ENCODE measurements around the gene CFAP57. TPM values are rescaled to one million over a fixed set of nuclear protein-coding genes. Genes with fewer than 3 reads are reported as not detected.

The CFAP57 gene
- total RNA-seq, 4 donors from 2014 or later, result not detected

GRCh38 chr1:43239484-43239883, 67.4 kb downstream of the CFAP57 start:
- Histone ChIP-seq H3K9me3 (no peaks in the 10 kb centered on the region), H3K27ac (no peak overlapping the region), H3K4me3 (no peak overlapping the region), H3K36me3 (no peaks in the 10 kb centered on the region), H3K4me1 (peaks cover 0 to 18% (median 7%) of the 10 kb centered on the region in 4 donors), H3K27me3 (no peaks in the 10 kb centered on the region)
- 63 to 70% methylated on average over 3 of the region's 3 CpGs for WGBS, 2 donors (ENCODE audit: low coverage in 1 of 2)
- intact Hi-C loops (cut with DNase I; ENCODE audit: low total_unique reads), result no loop called here
- no peak for DNase-seq
- no peak for TF ChIP-seq POLR2A (IDR thresholded peaks at IDR 0.05)
- TF ChIP-seq CTCF (IDR thresholded peaks at IDR 0.05), result no peak
- TF ChIP-seq EP300 (IDR thresholded peaks at IDR 0.05; ENCODE audit: low read depth), result no peak
- TF ChIP-seq POLR2AphosphoS5 (IDR thresholded peaks at IDR 0.05), result no peak
- in situ Hi-C loops (cut with MboI; ENCODE audit: low pct_ligation_motif_present in 1 of 4, low pct_unique_long_range_greater_than_20kb in 1 of 4, low sequenced_read_pairs in 3 of 4), result loop anchor here in 1 of 4 donors (10.0 kb wide), 1 partner anchor 175 kb away; no protein-coding TSS in a partner anchor

GRCh38 chr1:43241413-43241836, 69.3 kb downstream of the CFAP57 start:
- Histone ChIP-seq H3K36me3 (no peaks in the 10 kb centered on the region), H3K27ac (no peak overlapping the region), H3K4me1 (peaks cover 0 to 3% (median 0%) of the 10 kb centered on the region in 4 donors), H3K27me3 (no peaks in the 10 kb centered on the region), H3K9me3 (no peaks in the 10 kb centered on the region), H3K4me3 (no peak overlapping the region)
- no peak for DNase-seq
- intact Hi-C loops (cut with DNase I; ENCODE audit: low total_unique reads) (no loop called here), in situ Hi-C loops (cut with MboI; ENCODE audit: low pct_ligation_motif_present in 1 of 4, low pct_unique_long_range_greater_than_20kb in 1 of 4, low sequenced_read_pairs in 3 of 4) (no loop called here)
- TF ChIP-seq POLR2AphosphoS5 (IDR thresholded peaks at IDR 0.05), result no peak
- no peak for TF ChIP-seq CTCF (IDR thresholded peaks at IDR 0.05)
- no peak for TF ChIP-seq POLR2A (IDR thresholded peaks at IDR 0.05)
- TF ChIP-seq EP300 (IDR thresholded peaks at IDR 0.05; ENCODE audit: low read depth), result no peak
- WGBS, 2 donors (ENCODE audit: low coverage in 1 of 2), result 56% methylated on average over 6 of the region's 6 CpGs; no CpG with 5 or more reads in 1 of the 2 donors

- H3K36me3 ChIP-seq, result no peaks in the 10 kb centered on the region
- no peak overlapping the region for H3K27ac ChIP-seq
- H3K4me1 ChIP-seq, result peaks cover 0 to under 1% (median 0%) of the 10 kb centered on the region in 4 donors
- TF ChIP-seq CTCF (IDR thresholded peaks at IDR 0.05) (no peak), POLR2A (IDR thresholded peaks at IDR 0.05) (no peak), POLR2AphosphoS5 (IDR thresholded peaks at IDR 0.05) (no peak), EP300 (IDR thresholded peaks at IDR 0.05; ENCODE audit: low read depth) (no peak)
- no peak overlapping the region for H3K4me3 ChIP-seq
- in situ Hi-C loops (cut with MboI; ENCODE audit: low pct_ligation_motif_present in 1 of 4, low pct_unique_long_range_greater_than_20kb in 1 of 4, low sequenced_read_pairs in 3 of 4) (no loop called here), intact Hi-C loops (cut with DNase I; ENCODE audit: low total_unique reads) (no loop called here)
- no peaks in the 10 kb centered on the region for H3K27me3 ChIP-seq
- no peak for DNase-seq
- no peaks in the 10 kb centered on the region for H3K9me3 ChIP-seq
- 90 to 94% methylated on average over 2 to 6 of the region's 6 CpGs for WGBS, 2 donors (ENCODE audit: low coverage in 1 of 2)
Measured at GRCh38 chr1:43243299-43243698, 71.2 kb downstream of the CFAP57 start.

- TF ChIP-seq POLR2A (IDR thresholded peaks at IDR 0.05), result no peak
- in situ Hi-C loops (cut with MboI; ENCODE audit: low pct_ligation_motif_present in 1 of 4, low pct_unique_long_range_greater_than_20kb in 1 of 4, low sequenced_read_pairs in 3 of 4) (no loop called here), intact Hi-C loops (cut with DNase I; ENCODE audit: low total_unique reads) (no loop called here)
- H3K36me3 ChIP-seq, result no peaks in the 10 kb centered on the region
- H3K27me3 ChIP-seq, result no peaks in the 10 kb centered on the region
- no peak for DNase-seq
- no peaks in the 10 kb centered on the region for H3K4me1 ChIP-seq
- no peak overlapping the region for H3K4me3 ChIP-seq
- WGBS, 2 donors (ENCODE audit: low coverage in 1 of 2), result 94 to 95% methylated on average over 4 of the region's 4 CpGs
- no peak overlapping the region for H3K27ac ChIP-seq
- no peaks in the 10 kb centered on the region for H3K9me3 ChIP-seq
Measured at GRCh38 chr1:43246466-43247213, 74.5 kb downstream of the CFAP57 start.

All from transverse colon (tissue), 4 donors.